Naive thymus-derived CD8-positive, alpha-beta T cell (primary cell): ENCODE measurements around the gene IPP. TPM values are rescaled to one million over a fixed set of nuclear protein-coding genes. Genes with fewer than 3 reads are reported as not detected.

Experiments
- ATAC-seq, 2 donors: fragments of 150-1000 bp; cut with Tn5 transposase in 1 of 2; sonication (Bioruptor Pico), chemical (Tn5 transposase) in 1 of 2; 1 replicate in 1 of 2; 2 replicates in 1 of 2; pipeline ENCODE4 v1.10.0; 2021; ENCODE audit warnings: mild to moderate bottlenecking in 2 of 2, moderate library complexity in 2 of 2
- POLR2A ChIA-PET: fragments of 350-600 bp; sonication (Branson Sonifier 250); formaldehyde crosslinking; loops from one replicate; lab custom pipeline; 2021; ENCODE audit warnings: antibody characterized with exemption; lab: Charles Lee
- DNase-seq, 10 donors: peaks; one replicate each; pipeline versions ENCODE4 v3.0.0 to v3.0.0-alpha.2; 2020 to 2022
- H3K27ac Mint-ChIP-seq, 10 donors: one replicate each; pipeline ENCODE4 v1.8.0; 2020 to 2022; ENCODE audit warnings: mild to moderate bottlenecking in 10 of 10, mixed read lengths in 10 of 10, moderate library complexity in 4 of 10, inconsistent platforms in 1 of 10
- H3K27me3 Mint-ChIP-seq, 5 donors: one replicate each; pipeline ENCODE4 v1.8.0; 2021 to 2022; ENCODE audit warnings: mixed read lengths in 5 of 5
- H3K36me3 Mint-ChIP-seq, 3 donors: one replicate each; pipeline ENCODE4 v1.8.0; 2020 to 2022; ENCODE audit warnings: mixed read lengths in 3 of 3, mild to moderate bottlenecking in 2 of 3, inconsistent platforms in 1 of 3
- H3K4me1 Mint-ChIP-seq, 4 donors: one replicate each; pipeline ENCODE4 v1.8.0; 2021 to 2022; ENCODE audit warnings: mixed read lengths in 4 of 4
- H3K4me3 Mint-ChIP-seq, 10 donors: one replicate each; pipeline ENCODE4 v1.8.0; 2020 to 2022; ENCODE audit warnings: mild to moderate bottlenecking in 10 of 10, mixed read lengths in 10 of 10, moderate library complexity in 6 of 10, inconsistent platforms in 1 of 10
- H3K9me3 Mint-ChIP-seq, 9 donors: one replicate each; pipeline ENCODE4 v1.8.0; 2020 to 2022; ENCODE audit warnings: mixed read lengths in 9 of 9, mild to moderate bottlenecking in 3 of 9, inconsistent platforms in 1 of 9, moderate library complexity in 1 of 9
- polyA plus RNA-seq, 3 donors: library from polyadenylated mRNA; unstranded; fragments of 300-500 nt; fragmentation: Illumina TruSeq; gene quantifications; one replicate each; pipeline ENCODE4 v1.2.3, GENCODE V29; 2021
- total RNA-seq, 8 experiments: library from RNA in 2 of 8; stranded (reverse) in 2 of 8; gene quantifications; one replicate each; pipeline ENCODE4 v1.2.3 and lab custom pipeline; 2021 to 2026

IPP gene
- total RNA-seq = 10 to 100 TPM; 14.2 to 15.6 TPM
- 10 to 100 TPM in 2 of 3 donors, 1 to 10 TPM in 1; 8.7 to 17.4 (median 12.8) TPM for polyA plus RNA-seq
- 7.6 to 14.9 (median 11.6) reads per million in 6 experiments for total RNA-seq (lab: John Stamatoyannopoulos, UW)

DNA sequence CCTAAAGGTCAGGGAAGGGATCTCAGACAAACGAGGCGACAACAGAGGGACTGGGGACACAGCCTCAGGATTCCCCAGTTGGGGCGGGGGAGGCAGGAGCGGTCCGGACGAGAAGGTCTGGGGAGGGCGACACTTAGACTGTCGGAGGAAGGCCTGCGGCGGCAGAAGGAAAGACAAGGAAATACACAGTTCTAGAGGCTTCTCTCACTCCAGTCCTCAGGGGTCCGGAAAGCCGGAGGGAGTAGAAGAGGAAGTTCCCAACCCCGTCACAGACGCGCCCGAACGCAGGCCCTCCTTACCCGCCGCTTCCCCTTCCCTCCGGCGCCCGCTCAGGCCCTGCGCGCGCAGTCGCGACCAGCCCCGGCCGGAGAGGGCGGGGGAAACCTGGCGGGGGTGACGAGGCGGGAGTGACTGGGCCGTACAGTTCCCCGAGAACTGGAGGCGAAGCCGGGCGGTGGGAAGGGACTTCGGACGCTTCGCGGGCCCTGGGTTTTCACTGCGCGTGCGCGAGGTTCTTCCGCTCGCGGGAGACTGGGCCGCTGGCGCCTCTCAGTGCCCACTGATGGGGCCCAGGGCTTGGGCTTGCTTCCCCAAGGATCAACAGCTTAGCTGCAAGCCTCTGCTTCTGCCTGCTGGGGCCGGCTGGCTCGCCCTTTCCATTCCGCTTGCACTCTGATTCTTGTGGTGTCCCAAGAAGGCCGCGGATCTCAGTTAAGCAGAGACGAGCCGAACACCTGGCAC lies at the start of gene IPP:
Gene IPP, minus strand, starts transcription at position 356 of the 741 bp plus-strand sequence. CDS start 4,242 bp downstream, outside the sequence.
- Mint-ChIP-seq H3K27me3 (no peaks in the 10 kb centered on the region), H3K27ac (peak within 1 kb of the TSS; percentile 97 to 100 (median 99)), H3K4me1 (peaks cover 7 to 36% (median 30%) of the 10 kb centered on the region in 4 donors), H3K9me3 (peaks cover 0 to 4% (median 0%) of the 10 kb centered on the region in 9 donors), H3K36me3 (peaks cover 0 to 5% (median 3%) of the 10 kb centered on the region in 3 donors), H3K4me3 (peak within 1 kb of the TSS; percentile 91 to 99 (median 97))
- ATAC-seq (peak; percentile 87 to 90), DNase-seq (peak; percentile 77 to 95 (median 88))
- POLR2A ChIA-PET = interaction anchor here (0.6 to 1.1 kb wide), 2 partner anchors 13 to 64 kb away, joined by 3 to 5 read pairs; partner anchors contain the start of gene GPBP1L1

DNA sequence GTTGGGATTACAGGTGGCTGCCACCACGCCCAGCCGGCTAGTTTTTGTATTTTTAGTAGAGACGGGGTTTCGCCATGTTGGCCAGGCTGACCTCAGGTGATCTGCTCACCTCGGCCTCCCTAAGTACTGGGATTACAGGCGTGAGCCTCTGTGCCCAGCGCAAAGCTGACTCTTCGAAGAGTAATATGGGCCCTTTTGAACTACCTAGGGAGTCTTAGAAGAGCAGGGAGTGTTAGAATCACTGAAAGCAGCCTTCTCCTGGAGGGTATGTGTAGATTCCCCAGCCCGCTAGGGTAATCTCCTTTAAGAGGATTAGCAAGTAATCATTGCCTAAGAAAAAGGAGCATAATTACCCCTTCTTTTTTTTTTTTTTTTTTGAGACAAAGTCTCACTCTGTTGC lies 46.5 kb upstream of the IPP start:
- Mint-ChIP-seq H3K27ac (no peak overlapping the region), H3K4me3 (no peak overlapping the region), H3K36me3 (no peaks in the 10 kb centered on the region), H3K27me3 (peaks cover 3 to 13% (median 8%) of the 10 kb centered on the region in 5 donors), H3K4me1 (peaks cover 0 to 2% (median 0%) of the 10 kb centered on the region in 4 donors), H3K9me3 (no peaks in the 10 kb centered on the region)
- DNase-seq (no peak), ATAC-seq (no peak)
- POLR2A ChIA-PET = no interaction called here

- POLR2A ChIA-PET = no interaction called here
- Mint-ChIP-seq H3K27ac (no peak overlapping the region), H3K27me3 (peaks cover 3 to 13% (median 8%) of the 10 kb centered on the region in 5 donors), H3K36me3 (no peaks in the 10 kb centered on the region), H3K9me3 (no peaks in the 10 kb centered on the region), H3K4me3 (no peak overlapping the region), H3K4me1 (no peaks in the 10 kb centered on the region)
- no peak for DNase-seq
- no peak for ATAC-seq
Measured at GRCh38 chr1:45796381-45796780, 45.9 kb upstream of the IPP start.

GRCh38 chr1:45793942-45794604 lies 43.6 kb upstream of the IPP start:
- POLR2A ChIA-PET = no interaction called here
- H3K9me3 Mint-ChIP-seq = no peaks in the 10 kb centered on the region
- no peaks in the 10 kb centered on the region for H3K4me1 Mint-ChIP-seq
- DNase-seq = no peak
- no peak overlapping the region for H3K27ac Mint-ChIP-seq
- ATAC-seq = no peak
- H3K27me3 Mint-ChIP-seq = peaks cover 0 to 13% (median 9%) of the 10 kb centered on the region in 5 donors
- H3K4me3 Mint-ChIP-seq = no peak overlapping the region
- H3K36me3 Mint-ChIP-seq = no peaks in the 10 kb centered on the region

DNA sequence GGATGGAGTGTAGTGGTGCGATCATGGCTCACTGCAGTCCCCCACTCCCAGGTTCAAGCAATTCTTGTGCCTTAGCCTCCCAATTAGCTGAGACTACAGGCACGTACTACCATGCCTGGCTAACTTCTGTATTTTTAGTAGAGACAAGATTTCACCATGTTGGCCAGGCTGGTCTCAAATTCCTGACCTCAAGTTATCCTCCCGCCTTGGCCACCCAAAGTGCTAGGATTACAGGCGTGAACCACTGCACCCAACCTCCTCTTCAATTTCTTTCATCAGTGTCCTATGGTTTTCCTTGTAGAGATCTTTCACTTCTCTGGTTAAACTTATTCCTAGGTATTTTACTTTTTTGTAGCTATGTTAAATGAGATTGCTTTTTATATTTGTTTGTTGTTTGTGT lies 42.3 kb upstream of the IPP start:
- peaks cover 0 to 4% (median 2%) of the 10 kb centered on the region in 4 donors for H3K4me1 Mint-ChIP-seq
- ATAC-seq (no peak), DNase-seq (no peak)
- H3K9me3 Mint-ChIP-seq = no peaks in the 10 kb centered on the region
- peaks cover 3 to 17% (median 11%) of the 10 kb centered on the region in 5 donors for H3K27me3 Mint-ChIP-seq
- no peak overlapping the region for H3K27ac Mint-ChIP-seq
- POLR2A ChIA-PET = no interaction called here
- no peaks in the 10 kb centered on the region for H3K36me3 Mint-ChIP-seq
- no peak overlapping the region for H3K4me3 Mint-ChIP-seq

- no peak for ATAC-seq
- POLR2A ChIA-PET = interaction anchor here (0.6 kb wide), 1 partner anchor 240 kb away, joined by 6 read pairs; no protein-coding TSS in a partner anchor
- no peak for DNase-seq
- Mint-ChIP-seq H3K36me3 (no peaks in the 10 kb centered on the region), H3K4me1 (peaks cover 5 to 33% (median 29%) of the 10 kb centered on the region in 4 donors), H3K9me3 (no peaks in the 10 kb centered on the region), H3K4me3 (no peak overlapping the region), H3K27ac (no peak overlapping the region), H3K27me3 (peaks cover 8 to 20% (median 14%) of the 10 kb centered on the region in 5 donors)
Measured at GRCh38 chr1:45789601-45790000, 39.1 kb upstream of the IPP start.

GRCh38 chr1:45787905-45788304 lies 37.5 kb upstream of the IPP start:
- Mint-ChIP-seq H3K36me3 (no peaks in the 10 kb centered on the region), H3K4me1 (peaks cover 5 to 33% (median 33%) of the 10 kb centered on the region in 4 donors), H3K4me3 (peak overlapping the region in 1 of 10 donors; percentile 18), H3K27me3 (peaks cover 8 to 15% (median 11%) of the 10 kb centered on the region in 5 donors), H3K9me3 (no peaks in the 10 kb centered on the region), H3K27ac (no peak overlapping the region)
- ATAC-seq (no peak), DNase-seq (no peak)
- POLR2A ChIA-PET = interaction anchor here (0.7 kb wide), 3 partner anchors 10 to 747 kb away, joined by 5 to 6 read pairs (median 5); no protein-coding TSS in a partner anchor

DNA sequence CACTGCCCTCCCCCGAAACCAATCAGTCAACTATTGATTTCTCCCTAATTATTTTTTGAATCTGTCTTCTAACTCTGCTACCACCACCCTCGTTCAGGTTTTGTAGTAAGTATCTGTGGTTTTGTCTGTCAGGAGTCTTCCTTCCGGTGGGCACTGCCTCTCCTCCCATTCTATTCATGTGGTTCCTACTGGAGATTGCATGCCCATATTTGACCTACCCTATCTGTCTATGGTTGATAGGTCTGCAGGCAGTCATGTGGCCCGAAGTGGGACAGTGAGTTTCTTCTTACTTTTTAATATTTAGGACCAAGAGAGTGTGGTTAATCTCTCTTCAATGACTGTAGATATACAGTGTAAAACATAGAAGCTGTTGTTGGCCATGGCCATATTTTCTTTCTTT lies 35.1 kb upstream of the IPP start:
- ATAC-seq = peak; percentile 97 to 99
- peaks cover 7 to 33% (median 33%) of the 10 kb centered on the region in 4 donors for H3K4me1 Mint-ChIP-seq
- H3K27me3 Mint-ChIP-seq = peaks cover 8 to 15% (median 11%) of the 10 kb centered on the region in 5 donors
- POLR2A ChIA-PET = no interaction called here
- peak overlapping the region; percentile 64 to 85 (median 77) for H3K4me3 Mint-ChIP-seq
- peak in 7 of 10 donors; percentile 26 to 66 (median 39) for DNase-seq
- no peaks in the 10 kb centered on the region for H3K9me3 Mint-ChIP-seq
- H3K36me3 Mint-ChIP-seq = no peaks in the 10 kb centered on the region
- H3K27ac Mint-ChIP-seq = peak overlapping the region in 3 of 10 donors; percentile 4 to 38 (median 11)

GRCh38 chr1:45775794-45776193 lies 25.3 kb upstream of the IPP start:
- no peak for DNase-seq
- no peaks in the 10 kb centered on the region for H3K36me3 Mint-ChIP-seq
- H3K27me3 Mint-ChIP-seq = peaks cover 0 to 1% (median 0%) of the 10 kb centered on the region in 5 donors
- peak overlapping the region in 1 of 10 donors; percentile 1 for H3K27ac Mint-ChIP-seq
- ATAC-seq = no peak
- H3K4me1 Mint-ChIP-seq = no peaks in the 10 kb centered on the region
- POLR2A ChIA-PET = interaction anchor here (0.7 kb wide), 1 partner anchor 149 kb away, joined by 4 read pairs; no protein-coding TSS in a partner anchor
- no peaks in the 10 kb centered on the region for H3K9me3 Mint-ChIP-seq
- no peak overlapping the region for H3K4me3 Mint-ChIP-seq

GRCh38 chr1:45772971-45773370 lies 22.5 kb upstream of the IPP start:
- DNase-seq (no peak), ATAC-seq (no peak)
- H3K27me3 Mint-ChIP-seq = no peaks in the 10 kb centered on the region
- H3K9me3 Mint-ChIP-seq = no peaks in the 10 kb centered on the region
- H3K27ac Mint-ChIP-seq = no peak overlapping the region
- H3K4me3 Mint-ChIP-seq = no peak overlapping the region
- no peaks in the 10 kb centered on the region for H3K36me3 Mint-ChIP-seq
- POLR2A ChIA-PET = no interaction called here
- H3K4me1 Mint-ChIP-seq = no peaks in the 10 kb centered on the region

GRCh38 chr1:45769261-45769932 lies 18.9 kb upstream of the IPP start:
- H3K27me3 Mint-ChIP-seq = no peaks in the 10 kb centered on the region
- no peak overlapping the region for H3K27ac Mint-ChIP-seq
- H3K9me3 Mint-ChIP-seq = no peaks in the 10 kb centered on the region
- DNase-seq (no peak), ATAC-seq (no peak)
- no peaks in the 10 kb centered on the region for H3K4me1 Mint-ChIP-seq
- no peak overlapping the region for H3K4me3 Mint-ChIP-seq
- POLR2A ChIA-PET = no interaction called here
- H3K36me3 Mint-ChIP-seq = no peaks in the 10 kb centered on the region

GRCh38 chr1:45767035-45767434 lies 16.6 kb upstream of the IPP start:
- peaks cover 0 to 4% (median 1%) of the 10 kb centered on the region in 5 donors for H3K27me3 Mint-ChIP-seq
- POLR2A ChIA-PET = no interaction called here
- DNase-seq (no peak), ATAC-seq (no peak)
- H3K9me3 Mint-ChIP-seq = no peaks in the 10 kb centered on the region
- no peak overlapping the region for H3K4me3 Mint-ChIP-seq
- no peak overlapping the region for H3K27ac Mint-ChIP-seq
- H3K4me1 Mint-ChIP-seq = no peaks in the 10 kb centered on the region
- peaks cover 0 to 4% (median 0%) of the 10 kb centered on the region in 3 donors for H3K36me3 Mint-ChIP-seq
